GM20000 (cell line): ENCODE results near the gene DOCK6.

Experiments
- DNase-seq: peaks from one replicate; pipeline ENCODE4 v3.0.0; 2012; ENCODE audit warnings: low spot score
- TF ChIP-seq, protein P1 (sequence below): IDR thresholded peaks from 2 replicates; pipeline ENCODE4 v1.5.1; 2012; ENCODE audit warnings: mild to moderate bottlenecking, control low read depth; ENCODE audit errors: extremely low read depth, missing control alignments

DOCK6 gene

DNA sequence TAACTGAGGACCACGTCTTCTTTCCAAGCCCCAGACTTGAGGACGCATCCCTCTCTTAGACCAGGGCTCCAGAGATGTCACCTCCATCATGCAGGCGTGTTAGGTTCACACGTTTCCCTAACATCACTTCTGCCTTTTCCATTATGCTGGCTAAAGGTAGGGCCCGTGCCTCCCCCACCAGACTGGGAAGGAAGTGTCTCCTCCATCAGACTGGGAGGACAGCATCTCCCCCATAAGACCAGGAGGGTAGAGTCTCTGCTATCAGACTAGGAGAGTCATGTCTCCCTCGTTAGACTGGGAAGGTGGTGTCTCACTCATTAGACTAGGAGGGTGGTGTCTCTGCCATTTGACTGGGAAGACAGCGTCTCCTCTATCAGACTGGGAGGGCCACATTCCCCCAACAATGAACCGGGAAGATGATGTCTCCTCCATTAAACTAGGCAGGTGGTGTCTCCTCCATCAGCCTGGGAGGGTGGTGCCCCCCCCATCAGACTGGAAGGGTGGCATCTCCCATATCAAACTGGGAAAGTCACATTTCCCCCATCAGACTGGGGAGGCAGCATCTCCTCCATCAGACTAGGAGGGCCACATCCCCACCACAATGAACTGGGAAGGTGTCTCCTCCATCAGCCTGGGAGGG is 88.7 kb downstream of the DOCK6 start:
- TF ChIP-seq, protein P1, sequence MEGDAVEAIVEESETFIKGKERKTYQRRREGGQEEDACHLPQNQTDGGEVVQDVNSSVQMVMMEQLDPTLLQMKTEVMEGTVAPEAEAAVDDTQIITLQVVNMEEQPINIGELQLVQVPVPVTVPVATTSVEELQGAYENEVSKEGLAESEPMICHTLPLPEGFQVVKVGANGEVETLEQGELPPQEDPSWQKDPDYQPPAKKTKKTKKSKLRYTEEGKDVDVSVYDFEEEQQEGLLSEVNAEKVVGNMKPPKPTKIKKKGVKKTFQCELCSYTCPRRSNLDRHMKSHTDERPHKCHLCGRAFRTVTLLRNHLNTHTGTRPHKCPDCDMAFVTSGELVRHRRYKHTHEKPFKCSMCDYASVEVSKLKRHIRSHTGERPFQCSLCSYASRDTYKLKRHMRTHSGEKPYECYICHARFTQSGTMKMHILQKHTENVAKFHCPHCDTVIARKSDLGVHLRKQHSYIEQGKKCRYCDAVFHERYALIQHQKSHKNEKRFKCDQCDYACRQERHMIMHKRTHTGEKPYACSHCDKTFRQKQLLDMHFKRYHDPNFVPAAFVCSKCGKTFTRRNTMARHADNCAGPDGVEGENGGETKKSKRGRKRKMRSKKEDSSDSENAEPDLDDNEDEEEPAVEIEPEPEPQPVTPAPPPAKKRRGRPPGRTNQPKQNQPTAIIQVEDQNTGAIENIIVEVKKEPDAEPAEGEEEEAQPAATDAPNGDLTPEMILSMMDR: no peak
- DNase-seq: no peak

DNA sequence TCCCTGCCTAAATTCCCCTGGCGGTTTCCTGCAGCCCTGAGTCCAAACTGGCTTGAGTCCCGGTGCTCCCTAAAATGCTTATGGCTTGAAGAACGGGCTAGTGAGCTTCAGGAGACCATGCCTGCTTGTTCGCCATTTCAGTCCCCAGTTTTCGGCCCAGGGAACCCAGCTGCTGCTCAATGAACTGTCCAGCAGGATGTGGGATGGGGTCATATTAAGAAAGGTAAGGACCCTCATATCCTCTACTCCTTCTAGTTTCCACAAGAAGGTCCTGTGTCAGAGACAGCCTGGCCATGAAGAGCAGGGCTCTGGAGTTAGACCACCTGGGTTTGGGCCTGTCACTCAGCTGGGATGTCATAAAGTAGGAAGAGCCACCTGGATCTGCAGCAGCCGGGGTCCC is 89.7 kb downstream of the DOCK6 start:
- no peak for DNase-seq
- TF ChIP-seq, protein P1: no peak

DNA sequence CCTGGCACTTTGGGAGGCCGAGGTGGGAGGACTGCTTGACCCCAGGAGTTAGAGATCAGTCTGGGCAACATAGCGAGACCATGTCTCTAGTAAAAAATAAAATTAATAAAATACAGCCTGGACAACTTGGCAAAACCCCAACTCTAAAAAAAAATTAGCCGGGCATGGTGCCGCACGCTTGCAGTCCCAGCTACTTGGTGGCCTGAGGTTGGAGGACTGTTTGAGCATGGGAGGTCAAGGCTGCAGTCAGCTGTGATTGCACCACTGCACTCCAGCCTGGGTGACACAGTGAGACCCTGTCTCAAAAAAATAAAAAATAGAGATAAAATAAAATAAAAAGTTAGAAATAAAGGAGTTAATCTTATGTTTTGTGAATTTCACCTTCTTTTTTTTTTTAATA is 91.2 kb downstream of the DOCK6 start:
- no peak for DNase-seq
- TF ChIP-seq, protein P1: no peak

DNA sequence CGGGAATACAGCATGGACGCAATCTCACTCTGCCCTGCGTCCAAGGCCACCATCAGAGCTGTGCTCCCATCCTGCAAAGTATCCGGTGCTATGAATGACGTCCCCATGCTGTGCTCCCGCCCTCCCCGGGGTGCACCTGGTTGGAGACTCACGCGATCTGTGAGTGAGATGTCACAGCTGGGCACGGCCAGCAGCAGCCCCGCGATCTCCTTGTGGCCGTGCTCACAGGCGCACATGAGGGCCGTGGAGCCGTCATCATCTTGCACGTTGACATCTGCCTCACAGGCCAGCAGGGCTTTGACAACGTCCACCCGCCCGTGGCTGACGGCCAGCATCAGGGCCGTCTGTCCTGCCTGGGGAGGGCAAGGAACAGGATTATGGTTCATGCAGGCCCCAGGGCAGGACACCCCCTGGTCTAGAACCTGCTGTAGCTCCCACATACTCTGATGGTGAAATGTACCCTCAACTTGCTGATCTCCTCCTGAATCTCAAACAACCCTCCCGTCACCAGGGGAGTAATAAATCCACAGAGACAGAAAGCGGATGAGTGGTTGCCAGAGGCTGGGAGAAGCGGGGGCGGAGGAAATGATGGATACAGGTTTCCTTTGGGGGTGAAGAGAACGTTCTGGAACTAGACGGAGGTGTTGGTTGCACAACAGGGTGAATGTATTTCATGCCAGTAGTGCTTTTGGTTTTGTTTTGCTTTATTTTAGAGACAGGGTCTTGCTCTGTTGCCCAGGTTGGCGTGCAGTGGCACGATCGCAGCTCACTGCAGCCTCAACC is 92.2 kb downstream of the DOCK6 start:
- DNase-seq: no peak
- TF ChIP-seq, protein P1: no peak

DNA sequence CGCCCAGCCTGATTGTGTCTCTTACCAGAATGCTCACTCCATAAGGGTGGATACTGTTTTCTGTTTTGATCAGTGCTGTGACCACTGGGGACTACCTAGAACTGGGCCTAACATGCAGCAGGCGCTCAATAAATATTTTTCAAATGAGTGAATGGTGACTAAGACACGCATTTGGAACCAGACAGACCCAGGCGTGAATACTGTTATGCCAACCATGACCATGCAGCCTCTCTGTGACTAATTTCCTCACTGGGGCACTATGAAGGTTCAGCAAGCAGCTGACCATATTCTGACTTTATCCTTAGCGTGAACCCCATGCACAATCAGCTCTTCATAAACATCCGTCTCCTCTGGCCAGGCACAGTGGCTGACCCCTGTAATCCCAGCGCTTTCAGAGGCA is 93.8 kb downstream of the DOCK6 start:
- TF ChIP-seq, protein P1: no peak
- DNase-seq: no peak

DNA sequence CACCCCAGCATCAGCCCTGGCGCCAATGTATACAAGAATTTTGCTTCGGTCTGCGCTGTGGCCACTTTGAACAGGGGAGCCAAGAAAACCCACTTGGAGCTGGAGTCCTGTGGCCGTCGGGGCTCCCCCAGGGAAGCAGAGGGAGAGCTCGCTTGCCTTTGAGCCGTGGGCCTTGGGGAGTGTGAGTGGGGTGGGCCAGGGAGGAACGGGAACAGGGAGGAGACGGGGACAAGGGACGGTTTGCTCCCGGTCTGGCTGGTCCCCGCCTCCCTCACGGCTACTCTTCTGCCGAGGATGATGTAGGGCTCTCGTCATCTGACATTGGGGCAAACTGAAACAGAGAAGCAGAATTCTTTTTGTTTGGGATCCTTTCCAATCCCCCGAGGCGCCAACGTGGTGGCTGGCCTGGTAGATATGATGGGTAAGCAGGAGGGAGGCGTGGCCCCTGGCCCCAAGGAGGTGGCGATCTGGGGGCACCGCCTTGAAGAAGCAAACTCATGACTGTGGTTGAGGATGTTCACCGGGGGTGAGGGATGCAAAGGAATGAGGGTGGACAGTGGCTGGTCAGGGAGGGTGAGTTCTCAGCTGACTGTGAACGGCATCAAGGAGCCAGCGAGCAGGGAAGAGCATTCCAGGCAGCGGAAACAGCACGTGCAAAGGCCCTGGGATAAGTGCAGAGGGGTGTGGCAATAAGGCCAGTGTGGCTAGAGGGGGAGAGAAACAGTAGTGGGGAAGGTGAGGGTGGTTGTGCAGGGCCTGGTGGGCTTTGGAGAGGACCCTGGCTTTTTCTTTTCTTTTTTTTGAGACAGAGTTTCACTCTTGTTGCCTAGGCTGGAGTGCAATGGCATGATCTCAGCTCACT is 95.8 kb downstream of the DOCK6 start:
- DNase-seq: no peak
- TF ChIP-seq, protein P1: no peak
